ENCODE data around the gene SPTLC2. TPM values are rescaled to one million over a fixed set of nuclear protein-coding genes. Genes with fewer than 3 reads are reported as not detected.

SPTLC2 gene
- total RNA-seq, 1 experiment from 2014 or later: 32.6 TPM

DNA sequence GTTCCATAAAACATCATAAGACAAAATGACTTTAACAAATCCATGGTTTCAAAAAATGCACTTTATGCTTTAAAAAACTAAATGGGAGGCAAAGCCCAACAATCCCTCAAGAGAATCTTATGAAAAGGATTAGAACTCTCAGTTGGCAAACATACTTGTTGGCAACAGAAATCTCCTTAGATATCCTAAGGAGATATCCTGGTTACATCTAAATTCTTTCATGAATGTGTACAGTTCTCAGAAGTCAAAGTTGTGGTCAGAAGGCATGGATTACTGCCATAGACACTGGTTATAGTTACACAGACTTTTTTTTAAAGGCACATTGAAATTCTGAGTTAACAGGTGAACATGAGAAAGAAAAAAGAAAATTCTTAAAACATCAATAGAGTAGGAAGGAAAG is 100.3 kb downstream of the SPTLC2 start:
- Histone ChIP-seq H3T11ph (ENCODE audit: low read length) (no peak overlapping the region), H2BK12ac (ENCODE audit: insufficient read length, low read depth, low read length) (no peak overlapping the region), H3K4ac (ENCODE audit: low read depth, low read length) (no peak overlapping the region), H2BK15ac (ENCODE audit: low read depth, low read length) (no peak overlapping the region), H3K79me2 (ENCODE audit: insufficient read depth, low read length) (no peaks in the 10 kb centered on the region), H3K23ac (ENCODE audit: insufficient read length, low read depth, low read length) (no peak overlapping the region), H4K91ac (ENCODE audit: insufficient read length, low read depth, low read length) (no peak overlapping the region), H3K56ac (ENCODE audit: insufficient read length, low read depth, low read length) (no peak overlapping the region), H3K14ac (ENCODE audit: insufficient read depth, low read length) (no peak overlapping the region), H3K18ac (ENCODE audit: insufficient read length, low read depth, low read length) (no peak overlapping the region), H4K20me1 (ENCODE audit: control insufficient read depth, insufficient read depth, insufficient read length) (no peaks in the 10 kb centered on the region), H2AFZ (ENCODE audit: low read length) (no peak overlapping the region), H2BK120ac (ENCODE audit: low read depth, low read length, poor library complexity, severe bottlenecking) (no peak overlapping the region), H4K5ac (ENCODE audit: insufficient read length, low read depth, low read length) (no peak overlapping the region), H2BK5ac (ENCODE audit: insufficient read length, low read length) (no peak overlapping the region), H4K8ac (replicated peaks; ENCODE audit: insufficient read length, low read depth, low read length) (no peak overlapping the region), H3K9me3 (ENCODE audit: control insufficient read depth, low read depth, low read length) (no peaks in the 10 kb centered on the region), H2AK5ac (ENCODE audit: insufficient read length, low read length) (no peak overlapping the region), H3K27me3 (ENCODE audit: insufficient read depth, low read length) (no peaks in the 10 kb centered on the region), H2BK20ac (ENCODE audit: low read depth, low read length, poor library complexity, severe bottlenecking) (no peak overlapping the region), H3K27ac (ENCODE audit: insufficient read length, low read depth, low read length) (no peak overlapping the region), H3K4me1 (ENCODE audit: insufficient read depth, low read length) (no peaks in the 10 kb centered on the region), H3K79me1 (ENCODE audit: insufficient read depth, low read depth, low read length, poor library complexity, severe bottlenecking) (no peaks in the 10 kb centered on the region), H3K9ac (ENCODE audit: extremely low read depth, insufficient read length, low read length) (no peak overlapping the region), H3K23me2 (ENCODE audit: insufficient read length, low read depth, low read length, poor library complexity, severe bottlenecking) (no peaks in the 10 kb centered on the region), H3K4me2 (ENCODE audit: insufficient read depth, insufficient read length, low read length) (no peak overlapping the region)
- Mint-ChIP-seq H3K4me3 (no peak overlapping the region), H3K27ac (no peak overlapping the region), H3K9me3 (no peaks in the 10 kb centered on the region), H3K36me3 (ENCODE audit: insufficient read depth in 1 of 3, low read depth in 3 of 3) (peaks cover 12 to 59% (median 36%) of the 10 kb centered on the region in 3 experiments; a peak in 6 of 7 replicates), H3K27me3 (ENCODE audit: low read depth) (no peaks in the 10 kb centered on the region), H3K4me1 (no peaks in the 10 kb centered on the region)
- no peak for TF ChIP-seq CTCF (conservative IDR thresholded peaks at IDR 0.05)
- DNase-seq: no peak
